ENCODE results near the gene FAM221B.

Gene FAM221B, protein sequence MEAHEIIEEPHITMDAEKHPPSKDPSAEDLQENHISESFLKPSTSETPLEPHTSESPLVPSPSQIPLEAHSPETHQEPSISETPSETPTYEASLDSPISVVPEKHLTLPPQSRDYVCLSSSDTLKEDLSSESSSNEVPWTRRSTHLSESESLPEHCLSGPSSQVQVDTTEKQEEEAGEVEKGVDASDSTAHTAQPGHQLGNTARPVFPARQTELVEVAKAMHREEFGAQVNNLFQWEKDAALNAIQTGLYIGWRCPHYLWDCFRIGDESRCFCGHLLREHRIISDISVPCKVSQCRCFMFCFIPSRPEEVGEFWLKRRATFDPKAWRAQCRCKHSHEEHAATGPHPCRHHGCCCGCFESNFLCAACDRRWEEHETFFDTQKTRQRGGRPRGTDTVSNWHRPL

DNA sequence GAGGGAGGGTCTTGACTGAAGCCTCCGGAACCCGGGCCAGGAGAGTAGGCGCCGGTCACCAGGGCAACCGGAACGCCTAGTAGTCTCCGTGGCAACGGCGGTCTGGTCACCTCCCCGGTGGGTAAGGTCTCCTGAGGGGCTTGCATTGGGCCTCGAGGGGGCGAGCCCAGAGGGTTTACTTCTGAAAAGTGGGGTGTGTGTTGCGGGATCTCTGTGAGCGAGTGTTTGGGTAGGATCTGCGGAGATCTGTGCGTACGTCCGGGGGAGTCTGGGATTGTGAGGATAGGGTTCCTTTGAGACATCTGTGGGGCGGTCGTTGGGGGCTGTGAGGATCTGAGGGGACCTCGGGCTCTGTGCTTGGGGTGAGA is at the start of gene FAM221B:
Gene FAM221B (minus strand): TSS at position 17 of the 368 bp plus-strand sequence. CDS start 2,571 bp downstream, outside the sequence.
- DNase-seq, result no peak

GRCh38 chr9:35872505-35872904 is 44.0 kb upstream of the FAM221B start:
- DNase-seq, result no peak

- DNase-seq, result no peak
Measured at GRCh38 chr9:35871545-35871944, 43.0 kb upstream of the FAM221B start.

GRCh38 chr9:35870351-35870923 is 41.9 kb upstream of the FAM221B start, which contains the start of gene OR13J1:
Gene OR13J1 (minus strand): TSS chr9:35870401. CDS start chr9:35870401, 0 bp downstream.
- DNase-seq, result no peak

DNA sequence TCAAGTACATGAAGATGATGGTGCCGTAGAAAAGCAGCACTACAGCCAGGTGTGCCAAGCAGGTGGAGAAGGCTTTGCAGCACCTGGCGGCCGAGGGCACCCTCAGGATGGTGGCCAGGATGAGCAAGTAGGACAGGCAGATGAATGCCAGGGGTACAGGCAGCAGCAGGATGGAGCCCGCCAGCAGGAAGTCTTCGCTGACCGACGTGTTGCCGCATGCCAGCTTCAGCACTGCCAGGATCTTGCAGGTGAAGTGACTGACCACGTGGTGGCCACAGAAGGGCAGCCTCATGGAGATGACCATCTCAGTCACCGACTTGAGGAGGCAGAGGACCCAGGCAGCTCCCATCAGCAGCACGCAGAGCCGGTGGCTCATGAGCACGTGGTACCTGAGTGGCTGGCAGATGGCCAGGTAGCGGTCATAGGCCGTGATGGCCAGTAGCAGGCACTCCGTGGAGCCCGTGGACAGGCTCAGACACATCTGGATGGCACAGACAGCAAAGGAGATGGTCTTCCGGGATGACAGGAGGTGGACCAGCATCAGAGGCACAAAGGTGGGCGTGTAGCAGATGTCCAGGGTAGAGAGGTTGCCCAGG is 41.2 kb upstream of the FAM221B start:
- DNase-seq, result no peak

DNA sequence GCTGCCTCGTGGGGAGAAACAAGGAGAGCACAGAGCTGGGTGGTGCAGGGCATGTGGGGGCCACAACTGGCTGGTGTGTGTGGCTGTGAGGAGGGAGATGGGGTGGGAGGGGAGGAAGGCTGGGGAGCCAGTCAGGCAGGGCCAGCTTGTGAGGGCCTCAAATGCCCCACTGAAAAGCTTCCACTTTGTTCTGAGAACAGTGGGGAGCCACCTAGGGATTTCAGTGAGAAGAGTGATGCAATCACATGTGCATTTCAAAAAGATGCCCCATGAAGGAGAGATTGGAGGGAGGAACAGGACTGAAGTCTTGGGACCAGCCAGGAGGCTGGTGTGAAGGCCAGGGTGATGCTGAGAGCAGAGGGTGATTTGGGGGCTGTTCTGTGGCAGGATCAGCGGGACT is 40.4 kb upstream of the FAM221B start:
- no peak for DNase-seq

- DNase-seq, result no peak
Measured at GRCh38 chr9:35867538-35867937, 39.0 kb upstream of the FAM221B start.

GRCh38 chr9:35864695-35865255 is 36.2 kb upstream of the FAM221B start:
- no peak for DNase-seq

GRCh38 chr9:35863583-35863982 is 35.1 kb upstream of the FAM221B start:
- DNase-seq, result no peak

DNA sequence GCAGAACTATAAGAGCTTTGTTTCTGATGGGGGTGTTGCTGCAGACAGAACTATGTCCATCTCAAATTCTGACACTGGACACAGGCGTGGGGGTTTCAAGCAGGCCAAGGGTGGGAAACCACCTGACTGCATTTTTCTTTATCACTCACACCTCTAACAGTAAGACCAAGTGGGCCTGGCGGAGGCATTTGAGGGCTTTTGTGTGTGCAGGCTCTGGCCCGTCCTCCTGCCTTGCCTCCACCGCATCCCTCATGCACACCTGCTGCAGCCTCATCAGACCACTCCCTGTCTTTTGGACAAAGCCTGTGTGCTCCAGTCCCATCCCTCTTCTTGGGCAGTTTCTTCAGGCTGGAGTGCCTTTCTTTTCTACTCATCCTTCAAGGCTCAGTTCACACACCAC is 33.8 kb upstream of the FAM221B start:
- DNase-seq, result no peak

DNA sequence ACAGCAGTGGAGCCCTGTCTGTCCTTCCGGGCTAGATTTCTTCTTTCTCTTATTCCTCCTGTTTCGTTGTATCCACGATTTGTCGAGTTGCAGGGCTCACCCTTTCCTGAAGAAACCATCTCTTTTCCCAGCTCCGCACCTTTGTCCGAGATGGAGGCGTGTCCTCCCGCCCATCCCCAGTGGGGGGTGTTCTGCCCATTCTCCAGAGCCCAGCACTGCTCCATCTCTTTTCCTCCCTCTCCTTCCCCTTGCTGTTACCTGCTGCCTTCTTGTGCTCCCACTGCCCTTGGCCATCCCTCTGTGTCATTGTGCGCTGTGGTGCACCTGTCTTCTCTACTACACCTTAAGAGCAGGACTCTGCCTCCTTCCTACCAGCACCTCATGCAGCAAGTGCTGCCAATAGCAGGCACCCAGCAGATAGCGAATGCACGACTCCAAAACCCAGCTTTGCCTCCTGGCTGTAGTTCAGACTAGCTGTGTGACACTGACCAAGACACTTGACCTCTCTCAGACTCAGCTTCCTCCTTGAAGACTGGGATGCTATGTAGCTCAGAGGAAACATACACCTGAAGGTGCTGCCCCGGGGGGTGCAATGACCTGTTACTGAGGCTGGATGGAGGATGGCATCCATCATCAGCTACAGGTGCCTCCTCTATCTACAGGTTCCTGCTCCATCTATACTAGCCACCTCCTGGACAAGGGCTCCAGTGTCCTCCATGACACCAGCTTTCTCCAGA is 32.8 kb upstream of the FAM221B start:
- DNase-seq, result no peak

- DNase-seq, result no peak
Measured at GRCh38 chr9:35859990-35860339, 31.4 kb upstream of the FAM221B start.

GRCh38 chr9:35859310-35859989 is 30.9 kb upstream of the FAM221B start:
- DNase-seq, result no peak

- no peak for DNase-seq
Measured at GRCh38 chr9:35858458-35858857, 29.9 kb upstream of the FAM221B start.

DNA sequence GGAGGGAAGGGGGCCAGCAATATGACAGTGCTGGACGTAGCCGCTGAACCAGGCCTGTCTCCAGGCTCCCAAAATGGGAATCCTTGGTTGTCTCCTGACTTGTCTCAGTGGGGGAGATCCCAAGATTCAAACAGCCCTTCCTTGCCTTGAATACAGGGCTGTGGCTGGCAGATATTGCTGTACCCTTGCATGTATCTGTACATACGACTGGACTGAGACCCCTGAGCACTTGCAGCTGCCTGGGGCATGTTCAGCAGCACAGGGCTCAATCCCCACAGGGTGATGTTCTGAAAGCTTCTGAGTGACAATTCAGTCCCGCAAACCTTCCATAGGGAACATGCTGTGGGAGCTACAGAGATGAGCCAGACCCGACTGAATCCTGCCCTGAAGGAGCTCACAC is 28.4 kb upstream of the FAM221B start:
- DNase-seq, result no peak

DNA sequence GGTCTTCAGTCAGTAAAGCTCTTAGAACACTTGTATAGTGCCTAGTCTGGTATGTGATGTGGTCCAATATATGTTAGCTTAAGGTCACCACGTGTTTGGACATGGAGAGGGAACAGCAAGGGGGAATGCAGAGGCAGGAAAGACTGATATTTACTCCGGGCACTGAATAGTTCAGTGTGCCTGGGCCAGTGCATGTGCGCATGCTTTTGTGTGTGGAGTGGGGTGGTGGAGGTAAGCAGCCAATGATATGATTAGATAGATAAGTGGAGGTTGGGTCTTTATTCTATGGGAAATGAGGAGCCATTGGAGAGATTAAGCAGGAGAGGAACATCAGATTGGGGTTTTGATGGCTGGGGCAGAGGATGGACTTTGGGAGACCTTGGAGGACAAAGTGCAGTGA is 27.7 kb upstream of the FAM221B start:
- no peak for DNase-seq

DNA sequence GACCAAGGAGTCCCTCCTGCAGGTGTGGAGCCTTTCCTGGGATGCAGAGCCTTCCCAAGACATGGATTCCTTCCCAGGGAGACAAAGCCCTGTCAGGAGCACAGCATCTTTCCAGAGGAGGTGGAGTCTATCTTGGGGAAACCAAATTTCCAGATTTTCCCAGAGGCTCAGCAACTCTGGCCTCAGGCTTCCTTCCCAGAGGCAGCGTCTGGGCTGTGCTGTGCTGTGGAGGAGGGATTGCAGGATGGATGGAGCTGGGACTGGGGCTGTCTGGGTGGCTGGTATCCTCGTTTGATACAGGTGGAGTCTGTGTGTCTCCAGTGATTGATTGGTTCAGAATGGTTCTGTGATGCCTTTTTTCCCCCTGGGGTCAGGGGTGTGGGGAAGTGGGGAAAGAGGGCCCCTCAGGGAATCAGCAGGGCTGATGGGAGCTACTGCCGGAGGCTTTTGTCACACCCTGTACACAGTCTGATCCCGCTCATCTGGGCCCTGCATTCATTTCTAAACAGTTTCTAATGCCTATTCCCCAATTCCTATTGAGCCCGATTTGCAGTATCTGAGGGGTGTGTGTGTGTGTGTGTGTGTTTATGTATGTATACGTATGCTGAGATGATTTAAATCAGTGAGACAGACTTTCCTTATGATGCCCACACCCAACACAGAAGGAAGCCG is 25.7 kb upstream of the FAM221B start:
- DNase-seq, result no peak

- no peak for DNase-seq
Measured at GRCh38 chr9:35852876-35853865, 24.6 kb upstream of the FAM221B start.

- no peak for DNase-seq
Measured at GRCh38 chr9:35852267-35852815, 23.8 kb upstream of the FAM221B start.

DNA sequence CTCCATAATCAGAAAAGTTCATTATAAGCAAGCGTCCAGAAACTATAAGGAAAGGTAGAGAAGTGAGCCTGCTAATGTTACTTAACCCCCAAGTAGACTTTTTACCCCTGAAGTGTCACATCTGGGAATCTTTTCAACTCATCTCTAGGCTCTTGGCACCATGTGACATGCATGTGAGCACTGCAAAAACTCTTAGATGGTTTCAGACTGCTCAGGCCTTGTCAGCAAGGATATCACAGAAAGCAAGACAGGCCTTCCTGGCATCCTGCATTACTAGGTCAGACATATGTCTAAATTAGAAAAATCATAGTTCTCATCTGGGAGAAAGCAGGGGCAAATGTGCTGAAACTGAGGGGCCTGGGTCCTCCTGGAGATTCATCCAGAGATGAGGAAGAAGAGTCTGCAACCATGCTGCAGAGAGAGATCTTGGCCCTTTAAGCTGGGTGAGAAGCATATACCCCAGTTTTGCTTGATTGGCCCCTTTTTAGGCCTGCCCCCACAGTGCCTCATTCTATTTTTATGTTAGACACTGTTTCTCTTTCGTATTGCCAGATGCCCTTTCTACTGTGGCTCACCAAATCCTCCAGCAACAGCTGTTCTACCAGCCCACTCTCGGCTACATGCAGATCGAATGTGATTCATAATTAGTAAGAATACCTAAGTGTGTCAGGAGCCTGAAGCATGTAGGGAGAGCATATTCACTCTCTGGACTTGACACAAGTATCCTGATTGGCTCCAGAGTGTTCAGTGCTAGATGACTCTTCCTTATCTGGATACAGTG is 19.4 kb upstream of the FAM221B start:
- DNase-seq, result no peak
